GM12878 (cell line): ENCODE data around the gene DNAH3. TPM values are rescaled to one million over a fixed set of nuclear protein-coding genes. Genes with fewer than 3 reads are reported as not detected.

Source experiments
- ATAC-seq: fragments of 200-7000 bp; cut with Tn5 transposase; 3 replicates; pipeline ENCODE4 v1.9.1; 2020; ENCODE audit warnings: mild to moderate bottlenecking, moderate library complexity
- BruUV-seq: library from RNA; stranded (reverse); fragments of 400-500 nt; replicated peaks from 2 replicates; lab custom pipeline; 2021; lab: Mats Ljungman, UMichigan
- CTCF ChIA-PET: fragments of 300-600 bp; sonication (Branson Sonifier 250); formaldehyde crosslinking; extraction: SDS; loops from one replicate; lab custom pipeline; 2021; ENCODE audit warnings: inconsistent platforms; lab: Yijun Ruan, JAX
- POLR2A ChIA-PET: fragments of 350-600 bp; formaldehyde crosslinking; extraction: SDS; loops from one replicate; lab custom pipeline; 2021; ENCODE audit warnings: inconsistent platforms; lab: Charles Lee
- RAD21 ChIA-PET: fragments of 300-600 bp; sonication (Branson Sonifier 250); formaldehyde crosslinking; loops from one replicate; lab custom pipeline; 2023; ENCODE audit warnings: antibody characterized with exemption; ENCODE audit not compliant: unreplicated experiment; lab: Charles Lee
- SMC1A ChIA-PET: fragments of 300-600 bp; sonication (Branson Sonifier 250); formaldehyde crosslinking; loops from one replicate; lab custom pipeline; 2023; ENCODE audit not compliant: unreplicated experiment, uncharacterized antibody; lab: Charles Lee
- DNase-seq: peaks from one replicate; pipeline ENCODE4 v3.0.0-alpha.2; 2011; ENCODE audit warnings: low read depth, low spot score
- FAIRE-seq: peaks from 3 replicates; lab custom pipeline; 2011; peaks lifted over from hg19 to GRCh38; lab: Jason Lieb, UNC
- H2AFZ ChIP-seq: 2 replicates; pipeline ENCODE4 v1.6.0; 2011; ENCODE audit warnings: low read depth, low read length, control low read depth; ENCODE audit not compliant: control insufficient read depth
- H3K27ac ChIP-seq: 2 replicates; pipeline ENCODE4 v1.5.1; 2011; ENCODE audit warnings: control low read depth; ENCODE audit not compliant: control insufficient read depth, insufficient read depth
- H3K27me3 ChIP-seq, 2 experiments: replicated peaks in 1 of 2; 2 replicates each; pipeline versions ENCODE4 v1.6.0 to v1.6.1; 2011; ENCODE audit warnings: low read length in 1 of 2; ENCODE audit not compliant: control insufficient read depth in 2 of 2, insufficient read depth in 2 of 2
- H3K36me3 ChIP-seq, 2 experiments: 2 replicates each; pipeline ENCODE4 v1.5.1; 2011; ENCODE audit warnings: low read length in 1 of 2; ENCODE audit not compliant: control insufficient read depth in 2 of 2, insufficient read depth in 2 of 2
- H3K4me1 ChIP-seq: 2 replicates; pipeline ENCODE4 v1.6.1; 2011; ENCODE audit warnings: mild to moderate bottlenecking, low read length, moderate library complexity, mixed read lengths; ENCODE audit not compliant: control insufficient read depth, insufficient read depth
- H3K4me2 ChIP-seq: 2 replicates; pipeline ENCODE4 v1.6.0; 2011; ENCODE audit warnings: control low read depth; ENCODE audit not compliant: control insufficient read depth, insufficient read depth
- H3K4me3 ChIP-seq: fragments of 200-600 bp; sonication (generic); 2 replicates; pipeline ENCODE4 v1.5.1; 2016
- H3K79me2 ChIP-seq: 2 replicates; pipeline ENCODE4 v1.6.0; 2011; ENCODE audit warnings: low read length; ENCODE audit not compliant: control insufficient read depth, insufficient read depth
- H3K9ac ChIP-seq: 2 replicates; pipeline ENCODE4 v1.8.0; 2011; ENCODE audit warnings: low read length, control low read depth, mixed read lengths; ENCODE audit not compliant: control insufficient read depth, insufficient read depth
- H3K9me3 ChIP-seq: replicated peaks from 3 replicates; pipeline ENCODE4 v1.5.1; 2011; ENCODE audit warnings: mild to moderate bottlenecking, low read length; ENCODE audit not compliant: control insufficient read depth, insufficient read depth
- H4K20me1 ChIP-seq: 2 replicates; pipeline ENCODE4 v1.6.0; 2011; ENCODE audit not compliant: control insufficient read depth, insufficient read depth
- ATF3 ChIP-seq: IDR thresholded peaks from 2 replicates; pipeline ENCODE4 v1.6.1; 2011; ENCODE audit warnings: low read depth, mild to moderate bottlenecking, low read length, moderate library complexity, borderline replicate concordance; ENCODE audit errors: extremely low read depth
- CBFB ChIP-seq: IDR thresholded peaks from 2 replicates; pipeline ENCODE4 v1.6.1; 2016; ENCODE audit warnings: antibody characterized with exemption, low read depth
- CBX3 ChIP-seq: fragments of 200-600 bp; sonication (generic); IDR thresholded peaks from 2 replicates; pipeline ENCODE4 v1.6.1; 2016; ENCODE audit warnings: low read depth, borderline replicate concordance
- E2F4 ChIP-seq: IDR thresholded peaks from 2 replicates; pipeline ENCODE4 v1.6.1; 2012; ENCODE audit warnings: low read depth, low read length, improper control_type of control experiment
- MXI1 ChIP-seq: fragments of 150-350 bp; IDR thresholded peaks from 2 replicates; pipeline ENCODE4 v1.6.1; 2011; ENCODE audit warnings: low read depth, mild to moderate bottlenecking, inconsistent platforms, low read length, improper control_type of control experiment
- PAX5 ChIP-seq: IDR thresholded peaks from 2 replicates; pipeline ENCODE4 v1.6.1; 2011; ENCODE audit warnings: low read depth, low read length, borderline replicate concordance
- PBX3 ChIP-seq: IDR thresholded peaks from 2 replicates; pipeline ENCODE4 v1.6.1; 2011; ENCODE audit warnings: mild to moderate bottlenecking, low read depth, low read length, moderate library complexity; ENCODE audit not compliant: insufficient replicate concordance
- RELB ChIP-seq: fragments of 450-650 bp; IDR thresholded peaks from 2 replicates; pipeline ENCODE4 v1.6.1; 2017; ENCODE audit warnings: low read depth, mild to moderate bottlenecking, moderate library complexity
- RFX5 ChIP-seq: IDR thresholded peaks from 2 replicates; pipeline ENCODE4 v1.6.1; 2011; ENCODE audit warnings: low read depth, low read length, improper control_type of control experiment
- SMARCA5 ChIP-seq: fragments of 450-650 bp; IDR thresholded peaks from 2 replicates; pipeline ENCODE4 v1.6.1; 2017; ENCODE audit warnings: mild to moderate bottlenecking
- WGBS: methylation state at CpG from one replicate; pipeline ENCODE4 v1.1.6; 2016; ENCODE audit warnings: low lambda C conversion rate; ENCODE audit not compliant: insufficient replicate concordance, insufficient coverage; ENCODE audit errors: missing lambda C conversion rate; 5-methylcytosine and 5-hydroxymethylcytosine counted together
- in situ Hi-C: fragments of 300-500 bp; cut with MboI; formaldehyde crosslinking; loops from 9 replicates; pipeline ENCODE4 v1.14.3; 2018; ENCODE audit warnings: mixed read lengths
- intact Hi-C: fragments of 100-400 bp; cut with micrococcal nuclease; formaldehyde crosslinking; loops from one replicate; pipeline ENCODE4 v1.14.2; 2022; ENCODE audit not compliant: unreplicated experiment
- polyA plus RNA-seq, 11 experiments: library from polyadenylated mRNA; depleted of rRNA in 4 of 11; unstranded in 6 of 11; stranded (reverse) in 5 of 11; fragments of >200 nt; fragmentation: Nextera tagmentation in 4 of 11; fragmentation: Illumina TruSeq in 1 of 11; extraction: Ambion mirVana in 4 of 11; extraction: Trizol in 1 of 11; gene quantifications; 1 replicate in 1 of 11; 2 replicates in 10 of 11; pipeline versions ENCODE4 v1.2.1 to v1.2.3, GENCODE V29; 2011 to 2016; ENCODE audit warnings: inconsistent platforms in 2 of 11, missing spikeins in 2 of 11, low read depth in 1 of 11
- total RNA-seq, 4 experiments: library from RNA; depleted of rRNA in 3 of 4; stranded (reverse); fragments of >200 nt in 3 of 4; fragmentation: Illumina TruSeq in 1 of 4; extraction: Trizol in 1 of 4; gene quantifications; 2 replicates each; pipeline versions ENCODE4 v1.2.1 to v1.2.3, GENCODE V29; 2013 to 2021

DNAH3 gene
- total and polyA plus RNA-seq, 10 of the 15 experiments (the other 5 are each of a cell fraction or from before 2014, with no cell fraction given): under 0.01 to 0.04 (median 0.04) TPM; not detected in 5

- H3K4me1 ChIP-seq: peaks cover 8% of the 10 kb centered on the region
- ChIA-PET CTCF (interaction anchor here (1.8 kb wide), 1 partner anchor 9 kb away, joined by 5 read pairs; no protein-coding TSS in a partner anchor), SMC1A (interaction anchor here (0.9 to 1.1 kb wide), 3 partner anchors 13 to 31 kb away, joined by 3 read pairs; no protein-coding TSS in a partner anchor), RAD21 (no interaction called here), POLR2A (interaction anchor here (0.5 kb wide), 1 partner anchor 56 kb away, joined by 3 read pairs; no protein-coding TSS in a partner anchor)
- 93% methylated on average over 1 of the region's 1 CpG for WGBS
- in situ Hi-C loops: no loop called here
- no peak for TF ChIP-seq CBX3
- no peak for TF ChIP-seq RFX5
- no peak for TF ChIP-seq E2F4
- TF ChIP-seq RELB: no peak
- no peak for TF ChIP-seq ATF3
- TF ChIP-seq PAX5: no peak
- TF ChIP-seq CBFB: no peak
- no peak for TF ChIP-seq PBX3
- no peak for TF ChIP-seq MXI1
- TF ChIP-seq SMARCA5: no peak
- no peaks in the 10 kb centered on the region for H3K36me3 ChIP-seq
- H3K4me2 ChIP-seq: no peak overlapping the region
- no peak overlapping the region for H3K9ac ChIP-seq
- intact Hi-C loops: no loop called here
- H3K27ac ChIP-seq: no peak overlapping the region
- DNase-seq (no peak), ATAC-seq (no peak), FAIRE-seq (no peak)
- no peaks in the 10 kb centered on the region; the same call in none of the 2 replicates for H3K79me2 ChIP-seq
- no peaks in the 10 kb centered on the region for H3K9me3 ChIP-seq
- H3K27me3 ChIP-seq: no peaks in the 10 kb centered on the region
- no TSS peak for BruUV-seq
- H3K4me3 ChIP-seq: no peak overlapping the region
- H4K20me1 ChIP-seq: no peaks in the 10 kb centered on the region
- H2AFZ ChIP-seq: no peak overlapping the region
Observed at GRCh38 chr16:20884240-20884556, 266.4 kb downstream of the DNAH3 start.
